Measurements from ENCODE around the gene IL17B.

Gene IL17B

GRCh38 chr5:149424371-149425315 lies 45.6 kb upstream of the IL17B start:
- H3K36me3 ChIP-seq, result peaks cover 2% of the 10 kb centered on the region; the same call in 1 of the 2 replicates
- no peaks in the 10 kb centered on the region for H3K27me3 ChIP-seq (ENCODE audit: insufficient read depth, low read depth, severe bottlenecking)
- peak overlapping the region; percentile 88 for H3K27ac ChIP-seq
- peak; percentile 48 for DNase-seq
- peak overlapping the region; percentile 25; the same call in 1 of the 2 replicates for H3K4me3 ChIP-seq (ENCODE audit: low read depth, low read length)
- TF ChIP-seq CTCF (IDR thresholded peaks at IDR 0.05; ENCODE audit: low read depth, low read length), result no peak
- no peaks in the 10 kb centered on the region for H3K9me3 ChIP-seq (ENCODE audit: severe bottlenecking)

- Histone ChIP-seq H3K27ac (peak overlapping the region; percentile 88), H3K9me3 (ENCODE audit: severe bottlenecking) (no peaks in the 10 kb centered on the region), H3K36me3 (no peaks in the 10 kb centered on the region), H3K4me3 (ENCODE audit: low read depth, low read length) (peak overlapping the region; percentile 25), H3K27me3 (ENCODE audit: insufficient read depth, low read depth, severe bottlenecking) (no peaks in the 10 kb centered on the region)
- peak; percentile 60 for DNase-seq
- no peak for TF ChIP-seq CTCF (IDR thresholded peaks at IDR 0.05; ENCODE audit: low read depth, low read length)
Measured at GRCh38 chr5:149423794-149424268, 44.7 kb upstream of the IL17B start.

- Histone ChIP-seq H3K27me3 (ENCODE audit: insufficient read depth, low read depth, severe bottlenecking) (no peaks in the 10 kb centered on the region), H3K4me3 (ENCODE audit: low read depth, low read length) (peak overlapping the region; percentile 25), H3K9me3 (ENCODE audit: severe bottlenecking) (no peaks in the 10 kb centered on the region), H3K27ac (peak overlapping the region; percentile 88), H3K36me3 (no peaks in the 10 kb centered on the region)
- TF ChIP-seq CTCF (IDR thresholded peaks at IDR 0.05; ENCODE audit: low read depth, low read length), result no peak
- DNase-seq, result no peak
Measured at GRCh38 chr5:149423049-149423793, 44.1 kb upstream of the IL17B start.

- Histone ChIP-seq H3K9me3 (ENCODE audit: severe bottlenecking) (no peaks in the 10 kb centered on the region), H3K36me3 (no peaks in the 10 kb centered on the region), H3K27ac (peak overlapping the region; percentile 88), H3K4me3 (ENCODE audit: low read depth, low read length) (peak overlapping the region; percentile 25), H3K27me3 (ENCODE audit: insufficient read depth, low read depth, severe bottlenecking) (no peaks in the 10 kb centered on the region)
- peak; percentile 97 for DNase-seq
- TF ChIP-seq CTCF (IDR thresholded peaks at IDR 0.05; ENCODE audit: low read depth, low read length), result no peak
Measured at GRCh38 chr5:149422366-149423048, 43.4 kb upstream of the IL17B start.

GRCh38 chr5:149421834-149422233 lies 42.7 kb upstream of the IL17B start:
- no peaks in the 10 kb centered on the region for H3K9me3 ChIP-seq (ENCODE audit: severe bottlenecking)
- H3K36me3 ChIP-seq, result no peaks in the 10 kb centered on the region
- no peak for TF ChIP-seq CTCF (IDR thresholded peaks at IDR 0.05; ENCODE audit: low read depth, low read length)
- DNase-seq, result no peak
- H3K27me3 ChIP-seq (ENCODE audit: insufficient read depth, low read depth, severe bottlenecking), result no peaks in the 10 kb centered on the region
- H3K27ac ChIP-seq, result peak overlapping the region; percentile 72
- H3K4me3 ChIP-seq (ENCODE audit: low read depth, low read length), result no peak overlapping the region

All from WERI-Rb-1 (cell line).